Hematopoietic multipotent progenitor cell treated with erythropoietin and hydrocortisone succinate and interleukin-3 and kit ligand, for 17 days (in vitro differentiated cells): ENCODE results near the gene LINC00237.

ENCODE experiments used
- DNase-seq: peaks from one replicate; pipeline ENCODE4 v3.0.0-alpha.2; 2015; ENCODE audit warnings: low spot score

LINC00237 gene

DNA sequence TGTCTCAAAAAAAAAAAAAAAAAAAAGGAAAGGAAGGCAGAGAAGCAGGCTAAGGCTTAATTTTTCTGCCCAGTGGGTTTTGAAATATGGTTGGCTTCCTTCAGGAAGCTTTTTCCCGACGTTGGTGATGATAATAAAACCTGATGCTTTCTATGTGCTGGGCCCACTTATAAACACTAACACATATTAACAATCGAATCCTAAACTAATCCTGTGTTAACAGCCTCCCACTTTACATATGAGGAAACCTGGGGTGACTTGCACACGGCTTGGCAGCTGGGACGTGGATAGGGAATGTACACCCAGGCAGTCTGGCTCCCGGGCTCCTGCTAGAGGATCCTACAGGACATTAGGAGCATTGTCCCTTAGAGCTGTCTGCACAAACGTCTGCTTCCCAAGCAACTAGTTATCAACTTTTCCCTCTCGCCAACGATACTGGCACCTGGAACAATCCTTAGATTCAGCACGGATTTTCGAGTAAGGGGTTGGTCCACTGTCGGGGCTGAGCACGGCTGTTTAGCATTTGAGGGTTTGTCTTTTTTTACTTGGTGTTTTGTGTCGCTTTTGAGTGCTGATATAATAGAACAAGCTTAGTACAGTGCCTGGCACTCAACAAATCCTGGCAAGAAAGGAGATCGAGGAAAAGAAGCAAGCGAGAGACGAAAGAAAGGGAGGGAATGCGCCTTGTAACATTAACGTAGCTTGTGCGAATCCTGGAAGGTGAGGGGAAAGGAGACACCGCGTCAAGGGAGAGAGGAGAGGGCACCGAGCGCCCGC is 19.1 kb upstream of the LINC00237 start:
- DNase-seq, result no peak

DNA sequence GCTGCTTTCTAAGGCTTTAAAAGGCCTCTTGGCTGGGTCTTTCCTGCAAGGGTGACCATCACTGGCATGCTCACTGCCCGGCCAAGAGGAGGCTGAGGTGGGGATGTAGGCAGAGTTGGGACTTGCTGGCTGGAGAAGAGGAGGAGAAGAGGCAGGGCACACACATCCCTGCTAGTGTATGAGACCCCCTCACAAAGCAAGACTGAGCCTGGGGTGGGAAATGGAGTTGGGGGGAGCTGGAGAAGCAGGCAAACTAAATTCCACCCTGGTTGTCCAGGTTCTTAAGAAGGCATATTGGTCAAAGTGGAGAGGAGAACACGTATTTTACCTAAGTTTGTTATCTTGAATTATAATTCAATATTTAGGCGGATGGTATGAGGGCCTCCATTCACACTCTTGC is 18.0 kb upstream of the LINC00237 start:
- DNase-seq, result no peak

DNA sequence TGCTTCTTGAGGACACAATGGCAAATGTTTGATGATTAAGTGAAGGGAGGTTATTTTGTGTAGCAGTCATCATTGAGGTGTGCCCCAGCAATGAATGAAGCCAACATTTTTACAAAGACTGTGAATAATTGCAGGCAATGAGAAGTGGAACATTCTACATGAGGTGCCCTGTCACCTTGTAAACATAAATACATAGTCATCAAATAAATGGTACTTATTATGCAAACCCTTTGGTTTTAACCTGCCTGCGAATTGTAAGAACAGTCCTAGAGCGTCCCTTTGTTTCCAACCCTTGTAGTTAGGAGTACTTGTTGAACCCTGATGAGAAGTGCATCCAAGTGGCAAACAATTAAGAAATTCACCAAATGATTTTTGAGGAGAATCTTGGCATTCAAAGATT is 12.6 kb upstream of the LINC00237 start:
- DNase-seq, result no peak

DNA sequence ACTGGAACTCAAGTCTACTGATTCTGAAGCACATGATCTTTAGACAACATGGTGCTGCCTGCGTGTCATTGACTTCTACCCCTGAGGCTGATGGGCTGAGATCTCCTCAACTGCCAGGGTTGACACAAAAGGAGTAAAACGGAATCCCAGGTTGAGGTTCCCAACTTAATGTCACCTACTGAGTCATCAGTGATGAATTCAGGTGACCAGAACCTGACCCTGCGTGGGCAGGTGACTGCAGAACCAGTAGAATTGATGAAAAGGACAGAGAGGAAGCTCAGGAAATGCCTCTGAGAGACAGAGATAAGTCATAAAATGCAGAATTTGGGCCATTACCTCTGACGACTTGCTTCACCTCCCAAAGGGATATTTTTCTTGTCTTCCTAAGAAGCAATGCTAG is 12.0 kb upstream of the LINC00237 start:
- no peak for DNase-seq

DNA sequence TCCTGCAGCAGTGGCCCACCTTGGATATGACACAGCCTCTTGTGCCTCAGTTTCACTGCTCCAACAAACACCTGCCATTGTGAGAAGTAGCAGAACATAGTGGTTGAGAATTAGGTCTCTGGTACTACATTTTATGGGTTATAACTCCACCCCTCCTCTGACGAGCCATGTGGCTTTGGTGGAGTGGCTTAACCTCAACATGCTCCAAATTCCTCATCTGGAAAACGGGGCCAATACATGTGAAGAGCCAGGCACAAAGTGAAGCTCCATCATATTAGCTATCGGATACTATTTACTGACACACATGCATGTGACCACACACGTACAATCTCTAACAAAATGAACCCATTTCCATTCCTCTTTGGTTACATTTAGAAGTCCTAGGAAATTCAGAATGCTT is 11.4 kb upstream of the LINC00237 start:
- no peak for DNase-seq

DNA sequence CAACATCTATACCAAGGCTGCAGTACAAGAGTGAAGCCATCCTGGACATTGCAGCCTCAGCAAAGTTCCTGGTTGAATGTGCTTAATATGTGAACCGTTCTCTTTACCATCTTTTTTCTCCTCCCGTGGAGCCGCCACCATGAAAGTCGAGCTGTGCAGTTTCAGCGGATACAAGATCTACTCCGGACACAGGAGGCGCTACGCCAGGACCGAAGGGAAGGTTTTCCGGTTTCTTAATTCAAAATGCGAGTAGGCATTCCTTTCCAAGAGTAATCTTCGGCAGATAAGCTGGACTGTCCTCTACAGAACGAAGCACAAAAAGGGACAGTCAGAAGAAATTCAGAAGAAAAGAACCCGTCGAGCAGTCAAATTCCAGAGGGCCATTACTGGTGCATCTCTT is 8.4 kb upstream of the LINC00237 start:
- no peak for DNase-seq

DNA sequence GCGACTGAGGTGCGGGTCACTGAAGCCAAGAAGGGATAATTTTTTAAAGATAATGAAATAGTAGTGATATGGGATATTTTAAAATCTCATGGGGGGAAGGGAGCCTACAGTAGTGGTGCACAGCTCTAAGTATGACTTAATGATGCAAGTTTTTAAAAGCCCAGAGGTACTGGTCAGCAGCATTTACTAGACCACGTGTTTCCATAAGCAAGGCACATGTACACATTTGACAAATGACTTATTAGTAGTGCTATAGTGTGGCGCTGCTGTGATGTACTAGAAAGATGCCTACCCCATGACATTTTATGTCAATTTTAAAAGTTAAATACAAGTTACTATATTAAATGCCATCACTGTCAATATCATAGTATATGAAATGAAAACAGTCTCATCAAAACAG is 7.5 kb upstream of the LINC00237 start:
- DNase-seq, result no peak

DNA sequence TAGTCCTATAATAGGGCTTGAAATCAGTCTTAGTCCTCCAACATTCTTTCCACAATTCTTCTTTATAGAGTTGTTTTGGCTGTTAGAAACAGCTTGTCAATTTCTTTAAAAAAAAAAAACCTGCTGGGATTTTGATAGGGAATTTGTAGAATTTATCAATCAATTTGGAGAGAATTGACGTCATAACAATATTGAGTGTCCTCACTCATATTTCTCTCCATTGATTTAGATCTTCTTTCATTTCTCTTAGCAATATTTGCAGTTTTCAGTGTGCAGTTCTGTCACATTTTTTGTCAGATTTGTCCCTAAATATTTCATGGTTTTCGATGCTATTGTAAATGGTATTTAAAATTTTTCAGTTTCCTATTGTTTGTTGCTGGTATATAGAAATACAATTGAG is 5.3 kb upstream of the LINC00237 start:
- no peak for DNase-seq

DNA sequence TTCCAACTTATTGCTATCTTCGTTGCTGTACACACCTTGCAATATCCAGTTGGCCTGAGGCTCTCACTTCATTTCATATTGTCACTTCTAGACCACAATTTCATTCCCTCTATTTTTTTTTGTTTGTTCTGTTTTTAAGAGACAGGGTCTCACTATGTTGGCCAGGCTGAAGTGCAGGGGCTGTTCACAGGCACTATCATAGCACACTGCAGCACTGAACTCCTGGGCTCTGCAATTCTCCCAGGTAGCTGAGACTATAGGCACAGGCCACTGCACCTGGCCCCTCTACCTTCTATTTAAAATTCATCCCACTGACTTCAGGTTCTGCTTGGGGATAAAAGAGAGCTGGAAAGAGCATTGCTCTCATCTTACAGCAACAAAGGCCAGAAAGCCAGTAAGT is 4.7 kb upstream of the LINC00237 start:
- no peak for DNase-seq

DNA sequence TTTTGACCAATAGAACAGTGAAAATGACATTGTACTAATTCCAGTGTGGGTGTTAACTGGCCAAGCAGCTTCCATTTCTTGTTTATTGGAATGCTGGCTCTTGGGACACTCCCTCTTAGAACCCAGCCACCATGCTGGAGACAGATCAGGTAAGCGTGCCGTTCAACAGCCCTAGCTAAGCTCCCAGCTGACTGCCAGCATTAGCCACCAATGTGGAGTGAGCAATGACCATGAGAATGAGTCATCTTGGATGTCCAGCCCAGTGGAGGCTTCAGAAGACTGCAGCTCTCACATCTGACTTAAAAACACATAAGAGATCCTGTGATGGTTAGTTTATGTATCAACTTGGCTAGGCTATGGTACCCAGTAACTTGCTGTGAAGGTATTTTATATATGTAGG is 3.0 kb upstream of the LINC00237 start:
- no peak for DNase-seq

DNA sequence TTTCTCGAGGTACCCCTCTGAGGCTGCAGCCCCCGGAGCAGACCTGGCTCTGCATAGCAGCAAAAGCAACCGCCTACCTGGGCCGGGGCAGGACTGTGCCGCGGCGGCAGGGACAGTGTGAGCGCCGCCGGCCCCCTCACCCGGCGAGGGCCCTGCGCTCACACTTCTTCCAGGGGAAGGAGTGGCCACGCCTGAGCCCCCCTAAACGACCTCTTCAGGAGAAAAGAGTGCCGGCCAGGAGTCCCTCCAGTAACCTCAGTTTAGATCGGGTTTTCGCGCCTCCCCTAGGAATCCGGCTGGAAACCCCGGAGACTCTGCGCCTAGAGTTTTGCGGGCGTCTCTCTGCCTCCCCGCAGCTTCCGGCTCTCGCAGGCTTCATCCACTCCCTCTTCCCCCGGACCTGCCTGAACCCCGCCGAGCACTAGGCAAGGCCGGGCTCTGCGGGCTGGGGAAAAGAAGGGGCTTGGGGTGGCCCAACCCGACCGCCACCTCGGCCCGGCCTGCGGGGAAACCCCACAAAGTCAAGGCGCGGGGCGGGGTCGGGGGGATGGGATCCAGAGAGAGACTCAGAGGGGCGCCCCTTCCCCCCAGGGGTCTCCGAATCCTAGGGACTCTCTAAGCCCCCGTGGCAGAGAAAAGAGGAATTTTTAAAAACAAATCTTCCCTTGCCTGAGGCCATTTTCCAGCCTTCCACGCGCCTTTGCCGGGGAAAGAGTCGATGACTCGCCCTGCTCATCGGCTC is 558 bp downstream of the LINC00237 start:
- no peak for DNase-seq

DNA sequence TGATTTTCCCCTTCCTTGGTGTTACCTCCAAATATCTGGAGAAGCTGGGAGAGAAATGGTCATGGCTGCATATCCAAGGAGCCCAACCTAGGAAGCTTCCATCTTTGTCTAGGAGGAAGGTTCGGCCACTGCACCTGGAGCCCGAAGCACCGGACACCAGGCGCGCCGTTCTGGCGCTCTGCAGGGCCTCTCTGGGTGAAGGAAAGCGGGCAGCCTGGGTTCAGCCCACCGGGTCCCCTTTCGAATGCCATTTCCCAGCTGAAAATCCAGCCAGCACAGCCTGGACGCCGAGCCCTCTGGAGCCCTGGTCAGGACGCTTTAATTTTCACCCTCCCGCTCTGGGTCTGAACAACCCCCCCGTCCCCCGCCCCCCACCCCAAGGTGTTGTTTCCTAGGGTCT is 1.2 kb downstream of the LINC00237 start:
- DNase-seq, result no peak

DNA sequence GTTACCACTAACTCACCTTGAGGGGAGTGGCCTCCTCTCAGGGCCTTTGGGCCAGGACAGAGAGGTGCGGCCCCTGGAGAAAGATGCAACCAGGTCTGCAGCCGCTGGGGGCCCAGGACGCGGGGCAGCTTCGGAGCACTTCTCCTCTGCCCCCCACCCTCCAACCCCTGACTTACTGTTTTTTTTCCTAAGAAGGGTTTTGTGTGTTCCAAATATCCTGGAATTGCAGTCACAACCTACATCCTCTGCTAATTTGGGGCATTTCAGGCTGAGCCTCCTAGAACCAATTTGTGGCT is 1.7 kb downstream of the LINC00237 start:
- no peak for DNase-seq

DNA sequence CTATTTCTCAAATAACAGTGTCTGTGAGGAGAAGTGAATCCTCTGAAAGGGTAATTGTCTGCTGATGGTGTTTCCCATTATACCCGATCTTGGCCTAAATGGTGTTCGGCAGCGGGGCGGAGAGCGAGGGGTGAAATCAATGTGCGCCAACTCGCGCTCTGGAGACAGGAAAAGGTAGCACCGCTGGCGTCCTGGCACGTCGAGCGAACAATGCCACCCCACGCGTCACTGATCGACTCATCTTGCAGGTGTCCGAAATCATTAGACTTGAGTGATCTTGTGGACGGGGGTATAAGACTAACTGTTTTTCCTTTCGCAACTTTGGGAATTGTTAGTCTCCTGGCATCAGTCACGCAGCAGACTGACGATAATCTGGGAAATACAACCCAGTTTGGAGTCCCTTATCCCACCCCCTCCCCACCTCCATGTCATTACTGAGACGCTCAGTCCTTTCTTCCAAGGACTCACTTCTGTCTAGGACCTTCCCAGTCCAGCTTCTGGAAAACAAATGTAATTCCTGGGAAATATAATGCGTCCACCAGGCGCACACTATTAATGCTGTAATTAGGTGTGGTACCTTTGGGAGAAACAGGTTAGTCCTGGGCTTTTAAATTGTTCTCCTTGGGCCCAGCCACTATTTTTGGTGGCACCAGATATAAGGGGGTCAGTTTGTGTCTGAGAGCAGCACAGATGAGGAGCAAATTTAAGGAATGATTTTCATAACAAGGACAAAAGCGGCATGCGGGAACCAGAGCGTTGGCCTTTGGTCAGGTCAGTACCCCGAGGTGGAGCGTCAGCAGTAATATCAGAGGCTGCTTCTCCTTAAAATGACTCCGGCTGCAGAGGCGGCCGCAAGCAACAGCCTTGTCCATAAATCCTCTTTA is 2.3 kb downstream of the LINC00237 start:
- no peak for DNase-seq

DNA sequence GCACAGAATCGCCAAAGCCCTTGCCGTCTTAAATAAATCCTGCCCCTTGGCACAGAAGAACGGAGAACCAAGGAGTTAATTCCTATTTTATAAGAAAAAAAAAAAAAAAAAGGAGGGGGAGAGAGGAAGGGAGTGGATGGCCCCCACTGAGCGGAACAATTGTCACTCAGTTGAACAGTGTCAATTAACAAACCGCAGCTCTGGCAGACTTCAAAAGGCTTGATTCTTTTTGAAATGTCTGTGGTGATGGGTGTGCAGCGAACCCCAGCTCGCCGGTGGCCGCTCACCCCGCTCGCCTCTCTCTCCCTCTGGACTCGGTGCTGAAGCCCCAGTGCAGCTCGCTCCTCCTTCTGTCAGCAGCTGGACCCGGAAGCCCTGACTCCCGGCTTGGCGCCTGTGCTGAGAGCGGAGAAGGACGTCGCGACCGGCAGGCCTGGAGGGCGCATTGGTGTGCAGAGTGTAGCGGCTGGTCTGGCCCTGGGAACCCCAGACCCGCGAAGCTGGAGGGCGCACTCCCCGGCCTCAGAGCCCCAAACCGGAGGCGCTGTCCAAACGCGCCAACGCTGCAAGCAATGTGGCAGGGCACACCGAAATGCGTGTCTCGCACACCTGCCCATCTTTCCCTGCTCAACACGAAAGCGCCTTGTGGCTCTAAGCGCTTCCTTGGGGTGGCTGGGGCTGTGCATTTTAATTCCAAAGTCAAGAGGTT is 3.4 kb downstream of the LINC00237 start:
- DNase-seq, result no peak

DNA sequence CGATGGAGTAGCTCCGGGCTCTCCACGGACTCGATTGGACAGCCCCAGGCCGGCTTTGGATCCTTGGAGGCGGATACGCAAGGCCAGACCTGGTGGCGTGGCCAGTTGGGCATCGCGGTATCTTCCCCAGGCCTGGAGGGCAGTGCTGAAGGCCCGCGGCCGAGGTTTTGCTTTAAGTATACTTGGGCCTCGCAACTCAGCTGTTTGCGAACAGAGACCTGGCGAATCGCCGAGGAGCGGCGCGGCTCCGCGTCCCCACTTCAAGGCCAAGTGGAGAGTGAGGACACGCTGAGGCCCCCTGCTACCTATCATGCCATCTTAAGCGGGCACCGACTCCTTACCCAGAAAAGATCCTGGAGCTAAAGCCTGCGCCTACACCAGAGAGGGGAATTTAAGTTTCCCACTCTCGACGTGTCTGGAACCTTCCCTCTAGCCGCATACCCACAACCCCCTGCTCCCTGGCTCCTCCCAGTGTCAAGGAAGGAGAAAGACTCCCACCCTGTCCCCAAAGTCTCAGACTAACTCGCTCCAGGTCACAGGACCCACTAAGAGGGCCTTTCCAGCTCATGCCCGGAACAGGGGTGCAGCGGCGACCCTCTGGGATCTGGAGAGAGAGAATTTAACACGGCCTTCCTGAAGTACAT is 4.1 kb downstream of the LINC00237 start:
- DNase-seq, result no peak

DNA sequence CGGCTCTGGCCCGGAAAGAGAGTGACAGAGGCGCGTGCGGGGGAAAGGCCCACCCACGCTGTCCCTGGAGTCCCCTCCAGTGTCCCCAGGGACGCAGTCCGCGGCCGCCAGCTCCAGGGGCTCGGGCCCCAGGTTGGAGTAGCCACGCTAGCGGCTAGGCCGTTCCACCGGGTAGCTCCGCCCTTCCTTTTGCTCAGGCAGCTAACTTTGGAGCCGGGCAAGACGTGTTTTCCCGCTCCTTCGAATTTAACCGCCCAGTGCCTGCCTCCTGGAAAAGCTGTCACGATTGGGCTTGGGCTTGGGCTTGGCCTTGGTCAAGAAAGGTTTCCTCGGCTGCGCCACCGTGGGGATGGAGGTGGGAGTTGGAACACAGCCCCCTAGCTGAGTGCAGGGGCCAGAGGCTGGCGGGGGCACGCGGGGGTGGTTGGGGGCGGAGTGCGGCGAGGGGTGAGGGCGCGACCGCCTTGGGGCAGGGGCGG is 4.7 kb downstream of the LINC00237 start:
- DNase-seq, result no peak

DNA sequence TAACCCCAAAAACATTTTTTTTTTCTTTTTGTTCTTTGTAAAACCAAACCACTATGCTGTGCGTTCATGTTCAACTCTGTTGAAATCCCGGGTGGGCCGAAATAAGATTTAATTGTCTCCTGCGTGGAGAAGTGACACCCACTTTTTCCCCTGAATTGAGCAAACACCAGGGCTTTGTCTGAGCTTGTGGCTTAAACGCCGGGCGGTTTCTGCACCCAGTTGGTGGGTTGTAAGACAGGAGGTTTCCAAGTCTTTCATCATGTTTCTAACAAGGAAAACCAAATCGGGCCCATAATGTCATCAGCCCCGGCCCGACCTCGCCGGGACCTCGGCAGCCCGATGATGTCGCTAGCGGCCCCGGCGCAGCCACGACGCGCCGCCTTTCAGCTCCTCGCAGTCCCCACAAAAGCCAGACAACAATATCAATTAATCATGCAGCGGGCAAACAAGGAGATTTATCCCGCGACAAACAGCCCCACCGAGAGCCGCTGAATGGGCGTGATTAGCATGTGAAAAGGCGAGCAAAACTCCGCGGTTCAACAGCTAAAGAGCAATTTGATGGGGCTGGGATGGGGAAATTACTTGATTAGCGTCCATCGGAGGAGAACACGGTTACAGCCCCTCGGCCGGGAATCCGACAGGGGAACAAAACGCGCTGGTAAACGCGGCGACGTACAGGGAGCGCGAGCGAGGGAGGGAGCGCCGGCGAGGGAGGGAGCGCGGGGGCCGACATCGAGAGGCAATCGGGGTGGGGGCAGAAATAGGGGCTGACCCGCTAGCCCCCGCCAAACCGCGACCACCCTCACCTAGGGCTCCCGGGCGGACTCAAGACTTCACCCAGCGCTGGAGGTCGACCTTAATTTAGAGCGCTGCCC is 5.3 kb downstream of the LINC00237 start:
- no peak for DNase-seq

DNA sequence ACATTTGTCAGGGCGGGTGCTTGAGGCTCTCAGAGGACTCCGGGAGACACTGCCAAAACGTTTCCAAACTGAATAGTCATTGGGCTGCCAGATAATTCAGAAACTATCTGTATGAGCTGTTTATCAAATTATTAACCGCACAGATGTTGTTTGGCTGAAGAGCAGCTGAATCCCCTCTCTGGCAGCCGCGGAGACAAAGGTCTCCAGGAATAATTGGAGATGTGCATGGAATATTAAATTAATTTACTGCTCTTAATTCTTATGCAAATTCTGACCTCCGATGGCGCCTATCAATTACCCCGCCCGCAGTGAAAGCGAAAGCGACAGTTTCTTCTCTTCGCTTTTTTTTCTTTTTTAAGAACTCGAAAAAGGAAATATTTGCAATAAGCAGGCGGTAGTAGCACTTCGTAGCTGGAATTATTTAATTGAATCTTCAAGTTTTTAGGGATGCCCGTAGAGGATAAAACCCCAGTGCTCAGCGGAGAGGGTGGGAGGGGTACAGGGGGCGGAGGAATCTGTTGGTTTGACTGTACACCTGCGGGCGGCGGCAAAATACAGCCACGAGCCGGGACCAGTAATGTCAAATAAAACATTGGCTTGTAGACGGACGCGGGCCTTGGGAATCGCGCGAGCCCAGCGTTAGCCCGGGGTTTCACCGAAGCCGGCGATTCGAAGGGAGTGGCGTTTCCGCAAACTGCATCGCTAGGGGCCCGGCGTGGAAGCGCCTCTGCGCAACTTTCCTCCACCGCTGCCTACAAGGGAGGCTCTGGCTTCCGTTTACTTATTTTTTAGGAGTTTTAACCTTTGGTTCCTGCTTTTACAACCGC is 6.2 kb downstream of the LINC00237 start:
- no peak for DNase-seq
